SK-N-SH (cell line): ENCODE results near the gene SUN5.

Source experiments
- CHD2 ChIP-seq: fragments of 150-350 bp; IDR thresholded peaks from 2 replicates; pipeline ENCODE4 v1.6.1; 2018; ENCODE audit warnings: low read length; ENCODE audit not compliant: partially characterized antibody
- EP300 ChIP-seq, 2 experiments: IDR thresholded peaks; 2 replicates each; pipeline versions ENCODE4 v1.4.0 to v1.6.1; 2012; ENCODE audit warnings: borderline replicate concordance in 1 of 2, low read depth in 1 of 2, low read length in 1 of 2
- GABPA ChIP-seq: IDR thresholded peaks from 2 replicates; pipeline ENCODE4 v1.4.0; 2012; ENCODE audit warnings: low read depth, mild to moderate bottlenecking
- POLR2AphosphoS5 ChIP-seq: IDR thresholded peaks from 2 replicates; pipeline ENCODE4 v1.6.1; 2012; ENCODE audit warnings: low read depth, low read length
- RAD21 ChIP-seq: IDR thresholded peaks from 2 replicates; pipeline ENCODE4 v1.6.1; 2012; ENCODE audit warnings: mild to moderate bottlenecking, low read length
- RFX5 ChIP-seq: IDR thresholded peaks from 2 replicates; pipeline ENCODE4 v1.6.1; 2012; ENCODE audit warnings: mild to moderate bottlenecking, improper control_type of control experiment, low read length
- TAF1 ChIP-seq: IDR thresholded peaks from 2 replicates; pipeline ENCODE4 v1.6.1; 2012; ENCODE audit warnings: low read depth, mild to moderate bottlenecking, low read length, moderate library complexity, borderline replicate concordance
- TEAD4 ChIP-seq: IDR thresholded peaks from 2 replicates; pipeline ENCODE4 v1.4.0; 2012; ENCODE audit warnings: mild to moderate bottlenecking, borderline replicate concordance; ENCODE audit not compliant: insufficient read depth
- USF2 ChIP-seq: fragments of 150-350 bp; IDR thresholded peaks from 2 replicates; pipeline ENCODE4 v1.6.1; 2017; ENCODE audit warnings: antibody characterized with exemption, low read length, low read depth, borderline replicate concordance
- TF ChIP-seq, protein P1 (sequence below): fragments of 200-600 bp; sonication (generic); IDR thresholded peaks from 2 replicates; pipeline ENCODE4 v1.6.1; 2017; ENCODE audit warnings: antibody characterized with exemption, mild to moderate bottlenecking, moderate library complexity
- TF ChIP-seq, protein P2 (sequence below): IDR thresholded peaks from 2 replicates; pipeline ENCODE4 v1.6.1; 2012; ENCODE audit warnings: mild to moderate bottlenecking, low read depth, low read length, moderate library complexity

DNA sequence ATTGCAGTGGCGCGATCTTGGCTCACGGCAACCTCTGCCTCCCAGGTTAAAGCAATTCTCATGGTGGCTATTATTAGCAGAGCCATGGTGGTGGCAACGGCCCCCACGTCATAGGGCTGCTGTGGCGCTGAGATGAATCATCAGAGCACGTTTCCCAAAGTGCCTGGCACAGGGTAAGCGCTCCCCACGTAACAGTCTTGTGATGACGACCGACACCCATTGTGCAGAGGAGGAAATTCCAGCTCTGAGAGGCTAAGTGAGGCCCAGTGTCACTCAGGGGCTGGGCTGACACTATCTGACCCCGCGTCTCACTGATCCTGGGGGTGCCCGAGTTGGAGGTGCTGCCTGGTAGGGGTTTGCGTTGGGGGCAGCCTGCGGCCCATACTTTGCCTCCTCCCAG lies 16.2 kb downstream of the SUN5 start:
- TF ChIP-seq, protein P1, sequence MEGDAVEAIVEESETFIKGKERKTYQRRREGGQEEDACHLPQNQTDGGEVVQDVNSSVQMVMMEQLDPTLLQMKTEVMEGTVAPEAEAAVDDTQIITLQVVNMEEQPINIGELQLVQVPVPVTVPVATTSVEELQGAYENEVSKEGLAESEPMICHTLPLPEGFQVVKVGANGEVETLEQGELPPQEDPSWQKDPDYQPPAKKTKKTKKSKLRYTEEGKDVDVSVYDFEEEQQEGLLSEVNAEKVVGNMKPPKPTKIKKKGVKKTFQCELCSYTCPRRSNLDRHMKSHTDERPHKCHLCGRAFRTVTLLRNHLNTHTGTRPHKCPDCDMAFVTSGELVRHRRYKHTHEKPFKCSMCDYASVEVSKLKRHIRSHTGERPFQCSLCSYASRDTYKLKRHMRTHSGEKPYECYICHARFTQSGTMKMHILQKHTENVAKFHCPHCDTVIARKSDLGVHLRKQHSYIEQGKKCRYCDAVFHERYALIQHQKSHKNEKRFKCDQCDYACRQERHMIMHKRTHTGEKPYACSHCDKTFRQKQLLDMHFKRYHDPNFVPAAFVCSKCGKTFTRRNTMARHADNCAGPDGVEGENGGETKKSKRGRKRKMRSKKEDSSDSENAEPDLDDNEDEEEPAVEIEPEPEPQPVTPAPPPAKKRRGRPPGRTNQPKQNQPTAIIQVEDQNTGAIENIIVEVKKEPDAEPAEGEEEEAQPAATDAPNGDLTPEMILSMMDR: no peak
- TF ChIP-seq RAD21: no peak
- TF ChIP-seq GABPA: no peak
- TF ChIP-seq CHD2: no peak
- TF ChIP-seq USF2: no peak
- TF ChIP-seq POLR2AphosphoS5: no peak
- no peak for TF ChIP-seq EP300 (IDR thresholded peaks at IDR 0.05; ENCODE audit: borderline replicate concordance in 1 of 2, low read depth in 1 of 2, low read length in 1 of 2)
- no peak for TF ChIP-seq RFX5
- no peak for TF ChIP-seq TAF1
- no peak for TF ChIP-seq TEAD4
- TF ChIP-seq, protein P2, sequence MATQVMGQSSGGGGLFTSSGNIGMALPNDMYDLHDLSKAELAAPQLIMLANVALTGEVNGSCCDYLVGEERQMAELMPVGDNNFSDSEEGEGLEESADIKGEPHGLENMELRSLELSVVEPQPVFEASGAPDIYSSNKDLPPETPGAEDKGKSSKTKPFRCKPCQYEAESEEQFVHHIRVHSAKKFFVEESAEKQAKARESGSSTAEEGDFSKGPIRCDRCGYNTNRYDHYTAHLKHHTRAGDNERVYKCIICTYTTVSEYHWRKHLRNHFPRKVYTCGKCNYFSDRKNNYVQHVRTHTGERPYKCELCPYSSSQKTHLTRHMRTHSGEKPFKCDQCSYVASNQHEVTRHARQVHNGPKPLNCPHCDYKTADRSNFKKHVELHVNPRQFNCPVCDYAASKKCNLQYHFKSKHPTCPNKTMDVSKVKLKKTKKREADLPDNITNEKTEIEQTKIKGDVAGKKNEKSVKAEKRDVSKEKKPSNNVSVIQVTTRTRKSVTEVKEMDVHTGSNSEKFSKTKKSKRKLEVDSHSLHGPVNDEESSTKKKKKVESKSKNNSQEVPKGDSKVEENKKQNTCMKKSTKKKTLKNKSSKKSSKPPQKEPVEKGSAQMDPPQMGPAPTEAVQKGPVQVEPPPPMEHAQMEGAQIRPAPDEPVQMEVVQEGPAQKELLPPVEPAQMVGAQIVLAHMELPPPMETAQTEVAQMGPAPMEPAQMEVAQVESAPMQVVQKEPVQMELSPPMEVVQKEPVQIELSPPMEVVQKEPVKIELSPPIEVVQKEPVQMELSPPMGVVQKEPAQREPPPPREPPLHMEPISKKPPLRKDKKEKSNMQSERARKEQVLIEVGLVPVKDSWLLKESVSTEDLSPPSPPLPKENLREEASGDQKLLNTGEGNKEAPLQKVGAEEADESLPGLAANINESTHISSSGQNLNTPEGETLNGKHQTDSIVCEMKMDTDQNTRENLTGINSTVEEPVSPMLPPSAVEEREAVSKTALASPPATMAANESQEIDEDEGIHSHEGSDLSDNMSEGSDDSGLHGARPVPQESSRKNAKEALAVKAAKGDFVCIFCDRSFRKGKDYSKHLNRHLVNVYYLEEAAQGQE: no peak
